ENCODE data around the gene PRDM7.

PRDM7 gene

GRCh38 chr16:90020838-90021382, 56.2 kb downstream of the PRDM7 start:
- TF ChIP-seq POLR2AphosphoS5 (IDR thresholded peaks at IDR 0.05; ENCODE audit: low read depth, low read length) (no peak), SIN3A (IDR thresholded peaks at IDR 0.05; ENCODE audit: borderline replicate concordance, insufficient read depth, low read length) (no peak), FOXP2 (optimal IDR thresholded peaks at IDR 0.05; ENCODE audit: borderline replicate concordance, extremely low read depth, extremely low read length, insufficient read depth) (no peak), TAF1 (IDR thresholded peaks at IDR 0.05; ENCODE audit: borderline replicate concordance, insufficient read depth, low read length) (no peak), REST (IDR thresholded peaks at IDR 0.05; ENCODE audit: insufficient read depth in 1 of 2, low read depth in 2 of 2, low read length in 2 of 2) (no peak)

- TF ChIP-seq TAF1 (IDR thresholded peaks at IDR 0.05; ENCODE audit: borderline replicate concordance, insufficient read depth, low read length) (no peak), REST (IDR thresholded peaks at IDR 0.05; ENCODE audit: insufficient read depth in 1 of 2, low read depth in 2 of 2, low read length in 2 of 2) (no peak), POLR2AphosphoS5 (IDR thresholded peaks at IDR 0.05; ENCODE audit: low read depth, low read length) (no peak), FOXP2 (optimal IDR thresholded peaks at IDR 0.05; ENCODE audit: borderline replicate concordance, extremely low read depth, extremely low read length, insufficient read depth) (no peak)
These were observed 56.8 kb downstream of the PRDM7 start for GRCh38 chr16:90020260-90020837.

- TF ChIP-seq SIN3A (IDR thresholded peaks at IDR 0.05; ENCODE audit: borderline replicate concordance, insufficient read depth, low read length) (no peak), TAF1 (IDR thresholded peaks at IDR 0.05; ENCODE audit: borderline replicate concordance, insufficient read depth, low read length) (no peak), POLR2AphosphoS5 (IDR thresholded peaks at IDR 0.05; ENCODE audit: low read depth, low read length) (no peak), REST (IDR thresholded peaks at IDR 0.05; ENCODE audit: insufficient read depth in 1 of 2, low read depth in 2 of 2, low read length in 2 of 2) (no peak), FOXP2 (optimal IDR thresholded peaks at IDR 0.05; ENCODE audit: borderline replicate concordance, extremely low read depth, extremely low read length, insufficient read depth) (no peak)
These were observed 57.4 kb downstream of the PRDM7 start for GRCh38 chr16:90019543-90020259.

- TF ChIP-seq SIN3A (IDR thresholded peaks at IDR 0.05; ENCODE audit: borderline replicate concordance, insufficient read depth, low read length) (no peak), TAF1 (IDR thresholded peaks at IDR 0.05; ENCODE audit: borderline replicate concordance, insufficient read depth, low read length) (no peak), FOXP2 (optimal IDR thresholded peaks at IDR 0.05; ENCODE audit: borderline replicate concordance, extremely low read depth, extremely low read length, insufficient read depth) (no peak), POLR2AphosphoS5 (IDR thresholded peaks at IDR 0.05; ENCODE audit: low read depth, low read length) (no peak), REST (IDR thresholded peaks at IDR 0.05; ENCODE audit: insufficient read depth in 1 of 2, low read depth in 2 of 2, low read length in 2 of 2) (no peak)
These were observed 58.2 kb downstream of the PRDM7 start, which contains the start of gene DBNDD1 for GRCh38 chr16:90018652-90019542. Gene DBNDD1 (minus strand): TSS chr16:90019456. CDS start chr16:90019341, 115 bp downstream.
